ENCODE results near the gene REEP5. TPM values are rescaled to one million over a fixed set of nuclear protein-coding genes. Genes with fewer than 3 reads are reported as not detected.
A peak's percentile ranks its signal among the peaks of the same experiment; 100 is the strongest.
"Not testable (repeated sequence)": the region's sequence is repeated elsewhere in the genome, so short reads cannot be mapped to it uniquely, and the experiment has no call there.

The REEP5 gene
- 10 to 100 TPM in 11 of 12 donors, not detected in 1; 57.5 to 83.9 (median 73.0) TPM for polyA plus RNA-seq (ENCODE audit: insufficient read length in 12 of 12)
- long read RNA-seq, donor 1, transcript REEP5-202 (5 exons, 3,326 nt): major isoform, 69 of 75 reads
- long read RNA-seq, donor 1, partial matches to known transcripts: 6 of 75 reads
- long read RNA-seq, donor 1, other reads (novel, unspliced or antisense): 0 of 75 reads
- long read RNA-seq, donor 2, transcript REEP5-202 (5 exons, 3,326 nt): major isoform, 81 of 88 reads
- long read RNA-seq, donor 2, partial matches to known transcripts: 6 of 88 reads
- long read RNA-seq, donor 2, other reads (novel, unspliced or antisense): 0 of 88 reads
- long read RNA-seq, donor 3, transcript REEP5-202 (5 exons, 3,326 nt): major isoform, 27 of 28 reads
- long read RNA-seq, donor 3, partial matches to known transcripts: 0 of 28 reads
- long read RNA-seq, donor 3, other reads (novel, unspliced or antisense): 0 of 28 reads
- long read RNA-seq, donor 4, transcript REEP5-202 (5 exons, 3,326 nt): major isoform, 18 of 18 reads
- long read RNA-seq, donor 4, partial matches to known transcripts: 0 of 18 reads
- long read RNA-seq, donor 4, other reads (novel, unspliced or antisense): 0 of 18 reads
- long read RNA-seq, donor 5, transcript REEP5-202 (5 exons, 3,326 nt): major isoform, 59 of 59 reads
- long read RNA-seq, donor 5, partial matches to known transcripts: 0 of 59 reads
- long read RNA-seq, donor 5, other reads (novel, unspliced or antisense): 0 of 59 reads
- long read RNA-seq, donor 6, transcript REEP5-202 (5 exons, 3,326 nt): major isoform, 26 of 27 reads
- long read RNA-seq, donor 6, partial matches to known transcripts: 0 of 27 reads
- long read RNA-seq, donor 6, other reads (novel, unspliced or antisense): 0 of 27 reads
- long read RNA-seq, donor 7, transcript REEP5-202 (5 exons, 3,326 nt): major isoform, 25 of 26 reads
- long read RNA-seq, donor 7, partial matches to known transcripts: 0 of 26 reads
- long read RNA-seq, donor 7, other reads (novel, unspliced or antisense): 0 of 26 reads
- long read RNA-seq, donor 8, transcript REEP5-202 (5 exons, 3,326 nt): major isoform, 46 of 61 reads
- long read RNA-seq, donor 8, partial matches to known transcripts: 14 of 61 reads
- long read RNA-seq, donor 8, other reads (novel, unspliced or antisense): 0 of 61 reads
- long read RNA-seq, donor 9, transcript REEP5-202 (5 exons, 3,326 nt): major isoform, 36 of 36 reads
- long read RNA-seq, donor 9, partial matches to known transcripts: 0 of 36 reads
- long read RNA-seq, donor 9, other reads (novel, unspliced or antisense): 0 of 36 reads
- long read RNA-seq, donor 10, transcript REEP5-202 (5 exons, 3,326 nt): major isoform, 48 of 55 reads
- long read RNA-seq, donor 10, partial matches to known transcripts: 0 of 55 reads
- long read RNA-seq, donor 10, other reads (novel, unspliced or antisense): 5 of 55 reads
- long read RNA-seq, donor 11, transcript REEP5-202 (5 exons, 3,326 nt): major isoform, 65 of 65 reads
- long read RNA-seq, donor 11, partial matches to known transcripts: 0 of 65 reads
- long read RNA-seq, donor 11, other reads (novel, unspliced or antisense): 0 of 65 reads

DNA sequence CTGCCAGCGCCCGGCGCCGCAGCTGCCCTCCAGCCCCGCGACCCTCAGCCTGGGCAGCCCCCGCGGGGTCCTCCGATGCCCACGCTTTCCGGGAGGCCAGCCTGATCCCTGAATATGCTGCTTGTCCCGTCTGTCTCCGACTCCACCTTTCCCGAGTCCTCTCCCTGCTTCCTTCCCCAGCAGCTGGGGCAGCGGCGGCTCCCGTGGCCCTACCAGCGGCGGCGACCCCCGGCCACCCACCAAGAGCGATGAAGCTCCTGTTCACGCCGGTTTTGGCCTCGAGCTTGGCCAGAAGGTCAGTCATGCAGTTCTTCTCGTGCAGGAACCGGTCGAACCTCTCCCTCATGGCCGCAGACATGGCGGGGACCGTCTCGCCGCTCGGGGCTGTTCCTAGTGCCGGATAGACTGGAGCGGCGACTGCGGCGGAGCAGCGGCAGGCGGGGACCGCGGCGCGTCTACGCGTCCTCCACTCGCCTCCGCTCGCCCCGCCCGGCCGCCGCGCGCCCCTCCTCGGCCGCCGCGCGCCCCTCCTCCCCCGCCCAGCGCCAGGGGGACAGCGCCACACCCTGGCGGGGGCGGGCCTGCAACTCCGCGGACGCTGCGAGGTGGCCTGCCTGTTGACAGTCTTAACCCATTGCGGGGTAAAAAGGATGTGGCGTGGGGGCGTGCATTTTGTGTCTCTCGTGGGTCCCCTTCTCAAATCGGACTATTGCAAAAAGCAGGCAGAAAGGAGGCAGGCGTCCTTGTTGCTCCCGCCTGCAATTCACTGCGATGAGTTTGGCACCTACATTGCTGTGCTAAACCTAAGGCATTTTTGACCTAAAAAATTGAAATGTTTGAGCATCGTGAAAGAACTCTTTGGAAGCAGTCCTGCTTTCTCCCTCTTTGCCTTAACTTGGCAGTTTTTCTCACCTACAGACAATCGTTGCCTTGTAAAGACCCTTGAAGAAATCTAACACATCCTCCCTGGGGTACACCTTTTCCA lies at the start of gene REEP5:
Gene REEP5, minus strand, starts transcription at position 395 of the 985 bp plus-strand sequence. Its CDS starts 37 bp downstream, at position 358.
- peak; percentile 81 for DNase-seq

DNA sequence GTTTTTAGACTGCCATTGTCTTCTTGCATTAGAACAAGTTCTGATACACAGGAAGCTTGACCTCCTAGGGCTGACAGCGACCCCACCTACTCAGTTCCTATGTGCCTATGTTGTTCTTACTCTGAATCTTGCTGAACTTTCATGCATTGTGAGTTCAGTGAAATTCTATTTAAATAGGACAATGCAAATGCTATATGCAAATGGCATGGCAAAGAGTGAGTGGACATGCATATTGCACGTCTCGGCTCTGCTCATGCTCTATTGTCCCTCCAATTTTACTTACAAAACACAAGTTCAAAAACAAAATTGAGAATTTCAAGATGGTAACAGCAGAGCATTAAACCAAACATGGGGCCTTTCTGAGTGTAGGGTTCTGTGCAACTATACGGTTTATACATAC lies 49.2 kb upstream of the REEP5 start:
- DNase-seq: no peak

DNA sequence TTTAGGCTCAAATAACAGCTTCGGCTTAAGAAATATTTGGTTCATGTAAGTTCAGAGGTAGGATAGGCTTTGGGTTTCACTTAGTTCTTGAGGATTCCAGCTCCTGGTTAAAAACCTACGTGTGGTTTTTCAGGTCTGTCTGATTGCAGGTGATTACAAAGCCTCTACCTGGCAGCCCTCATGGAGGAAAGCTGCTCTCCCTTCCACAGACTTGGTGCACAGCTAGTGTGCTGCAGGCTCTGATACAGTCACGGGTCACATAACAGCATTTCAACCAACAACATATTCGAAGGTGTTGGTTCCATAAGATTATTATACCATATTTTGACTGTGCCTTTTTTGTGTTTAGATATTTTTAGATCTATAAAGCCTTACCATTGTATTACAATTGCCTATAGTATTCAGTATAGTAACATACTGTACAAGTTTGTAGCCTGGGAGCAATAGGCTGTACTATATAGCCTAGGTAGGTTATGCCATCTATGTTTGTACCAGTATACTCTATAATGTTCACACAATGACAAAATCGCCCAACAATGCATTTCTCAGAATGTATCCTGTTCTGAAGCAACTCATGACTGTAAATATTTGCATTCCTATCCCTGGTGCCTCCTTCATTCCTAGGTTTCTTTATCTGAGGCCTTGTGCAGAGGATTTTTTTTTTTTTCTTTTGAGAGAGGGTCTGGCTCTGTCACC lies 46.5 kb upstream of the REEP5 start:
- DNase-seq: no peak

DNA sequence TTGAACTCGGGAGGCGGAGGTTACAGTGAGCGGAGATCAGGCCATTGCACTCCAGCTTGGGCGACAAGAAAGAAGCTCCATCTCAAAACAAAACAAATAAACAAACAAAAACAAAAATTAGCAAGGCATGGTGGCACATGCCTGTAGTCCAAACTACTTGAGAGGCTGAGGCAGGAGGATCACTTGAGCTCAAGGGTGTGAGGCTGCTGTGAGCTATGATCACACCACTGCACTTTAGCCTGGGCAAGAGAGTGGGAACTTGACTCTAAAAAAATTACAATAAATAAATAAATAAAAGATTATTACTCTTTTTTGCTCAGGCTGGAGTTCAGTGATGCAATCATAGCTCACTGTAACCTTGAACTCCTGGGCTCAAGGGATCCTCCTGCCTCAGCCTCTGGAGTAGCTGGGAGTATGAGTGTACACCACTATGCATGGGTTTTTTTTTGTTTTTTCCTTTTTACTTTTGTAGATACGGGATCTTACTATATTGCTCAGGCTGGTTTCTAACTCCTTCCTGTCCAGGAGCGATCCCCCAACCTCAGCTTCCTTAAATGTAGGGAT lies 45.6 kb upstream of the REEP5 start:
- no peak for DNase-seq

DNA sequence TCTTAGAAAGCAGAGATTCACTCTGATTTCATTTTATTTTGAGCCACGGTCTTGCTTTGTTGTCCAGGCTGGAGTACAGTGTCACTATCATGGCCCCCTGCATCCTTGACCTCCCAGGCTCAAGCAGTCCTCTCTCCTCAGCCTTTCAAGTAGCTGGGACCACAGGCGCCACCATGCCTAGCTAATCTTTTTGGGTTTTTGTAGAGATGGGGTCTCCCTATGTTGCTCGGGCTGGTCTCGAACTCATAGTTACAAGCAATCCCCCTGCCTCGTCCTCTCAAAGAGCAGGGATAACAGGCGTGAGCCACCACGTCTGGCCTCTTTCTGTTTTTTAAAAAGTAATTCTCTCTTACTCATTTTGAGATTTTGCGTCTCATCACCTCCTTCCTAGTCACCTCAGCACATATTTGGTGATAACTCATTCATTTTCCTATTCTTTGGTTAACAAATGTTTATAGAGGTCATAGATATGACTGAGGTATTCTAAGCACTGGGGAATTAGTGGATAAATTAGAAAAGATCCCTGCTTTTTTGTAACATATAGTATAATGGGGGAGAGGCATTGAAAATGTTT lies 43.8 kb upstream of the REEP5 start:
- DNase-seq: no peak

DNA sequence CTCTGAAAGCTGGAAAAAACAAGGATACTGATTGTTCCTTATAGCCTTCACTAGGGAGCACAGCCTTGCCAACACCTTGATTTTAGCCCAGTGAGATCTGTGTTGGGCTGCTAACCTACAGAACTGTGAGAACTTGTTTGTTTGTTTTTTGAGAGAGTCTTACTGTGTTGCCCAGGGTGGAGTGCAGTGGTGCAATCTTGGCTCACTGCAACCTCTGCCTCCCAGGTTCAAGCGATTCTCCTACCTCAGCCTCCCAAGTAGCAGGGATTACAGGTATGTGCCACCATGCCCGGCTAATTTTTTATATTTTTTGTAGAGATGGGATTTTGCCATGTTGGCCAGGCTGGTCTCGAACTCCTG lies 41.3 kb upstream of the REEP5 start:
- not testable (repeated sequence) for DNase-seq

DNA sequence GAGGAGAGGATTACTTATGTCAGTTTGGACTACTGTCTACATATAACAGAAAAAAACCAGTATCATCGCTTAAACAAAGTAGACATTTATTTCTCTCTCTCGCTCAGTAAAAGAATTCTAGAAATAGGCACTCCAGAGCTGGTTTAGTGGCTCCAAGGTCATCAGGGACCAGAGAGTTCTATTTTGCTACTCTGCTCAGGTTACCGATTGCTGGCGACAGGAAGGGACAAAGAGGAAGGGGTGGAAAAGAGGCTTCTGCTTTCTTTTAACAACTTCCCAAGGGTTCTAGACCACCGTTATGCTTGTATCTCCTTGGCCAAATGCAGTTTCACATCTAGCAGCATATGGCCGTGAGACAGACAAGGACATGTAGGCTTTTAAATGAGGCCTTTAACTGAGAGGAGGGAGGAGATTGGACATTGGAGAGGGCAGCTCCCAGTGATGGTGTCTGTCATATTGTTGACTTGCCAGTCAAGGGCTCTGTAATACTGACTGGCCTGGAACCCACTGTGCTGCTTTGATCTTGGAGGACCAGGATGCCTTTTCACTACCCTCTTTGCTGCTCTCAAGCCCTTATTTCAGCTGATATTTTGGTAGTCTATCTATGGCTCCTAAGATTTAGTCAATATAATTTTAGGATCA lies 39.0 kb upstream of the REEP5 start:
- DNase-seq: no peak

DNA sequence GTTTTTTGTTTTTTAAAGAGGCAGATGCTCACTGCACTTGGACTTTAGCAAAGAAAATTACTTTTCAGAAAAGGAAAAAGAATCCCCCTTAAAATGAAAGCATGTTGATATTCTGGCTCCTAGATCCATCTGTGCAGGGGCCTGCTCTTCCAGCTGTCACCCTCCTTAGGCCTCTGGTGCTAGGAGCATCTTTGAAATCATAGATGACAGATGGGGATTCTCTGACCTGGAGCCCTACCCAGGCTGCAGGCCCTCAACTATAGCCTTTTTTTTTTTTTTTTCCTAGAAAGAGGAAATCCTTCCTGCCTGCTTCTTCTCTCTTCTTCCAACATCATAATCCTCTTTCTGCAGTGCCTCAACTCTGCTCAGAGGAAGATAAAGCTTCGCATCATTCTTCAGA lies 38.3 kb upstream of the REEP5 start:
- no peak for DNase-seq

DNA sequence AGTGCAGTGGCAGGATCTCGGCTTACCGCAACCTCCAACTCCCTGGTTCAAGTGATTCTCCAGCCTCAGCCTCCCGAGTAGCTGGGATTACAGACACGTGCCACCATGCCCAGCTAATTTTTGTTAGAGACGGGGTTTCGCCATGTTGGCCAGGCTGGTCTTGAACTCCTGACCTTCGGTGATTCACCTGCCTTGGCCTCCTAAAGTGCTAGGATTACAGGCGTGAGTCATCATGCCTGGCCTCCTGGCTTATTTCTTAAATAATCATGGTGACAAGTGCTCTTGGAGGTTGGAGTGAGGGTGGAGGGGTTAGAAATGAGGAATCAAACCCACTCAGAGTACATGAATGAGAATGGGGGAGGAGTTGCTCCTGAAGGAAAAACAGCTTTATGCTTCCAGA lies 37.8 kb upstream of the REEP5 start:
- DNase-seq: not testable (repeated sequence)

DNA sequence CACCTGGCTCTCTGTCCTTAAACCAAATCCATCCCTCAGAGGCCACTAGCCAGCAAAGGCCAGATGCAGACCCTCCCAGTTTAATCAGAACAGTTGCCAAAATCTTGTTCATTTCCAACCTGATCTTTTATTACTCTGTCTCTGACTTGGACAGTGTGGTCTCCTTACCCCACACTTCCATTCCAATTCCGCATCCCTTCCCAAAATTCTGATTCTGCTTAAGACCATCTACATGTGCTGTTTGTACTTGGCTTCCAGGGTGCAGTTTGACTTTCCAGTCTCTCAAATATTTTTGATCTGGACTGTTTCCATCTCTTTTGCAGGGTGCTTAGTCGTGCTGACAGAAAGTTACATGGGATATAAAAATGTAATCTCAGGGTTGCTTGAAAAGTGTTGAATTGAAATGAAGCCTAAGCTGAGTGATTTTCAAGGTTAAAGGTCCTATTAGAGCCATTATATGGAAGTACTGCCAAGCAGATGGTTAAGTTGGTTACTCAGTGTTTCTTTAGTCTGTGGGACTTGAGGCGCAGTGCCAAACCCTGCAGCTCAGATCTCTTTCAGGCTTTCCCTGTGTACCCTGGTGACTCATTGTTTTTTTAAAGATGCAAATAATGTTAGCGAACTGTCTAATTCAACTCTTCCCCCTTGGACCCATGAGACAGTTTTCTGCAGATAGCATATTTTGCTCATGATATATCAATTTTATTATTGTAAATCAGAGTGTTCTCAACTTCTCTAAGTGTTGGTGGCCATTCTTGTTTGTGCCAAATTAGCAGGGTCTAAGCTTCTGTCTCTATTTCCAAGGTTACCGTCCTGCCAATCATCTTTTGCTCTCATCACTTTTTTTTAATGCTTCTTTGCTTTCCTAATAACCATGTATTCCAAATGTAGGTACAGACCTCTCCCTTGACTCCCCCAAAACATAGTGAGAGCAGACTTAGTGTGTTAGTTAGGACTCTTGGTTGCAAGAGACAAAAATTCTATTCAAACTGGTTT lies 36.4 kb upstream of the REEP5 start:
- DNase-seq: peak; percentile 81

DNA sequence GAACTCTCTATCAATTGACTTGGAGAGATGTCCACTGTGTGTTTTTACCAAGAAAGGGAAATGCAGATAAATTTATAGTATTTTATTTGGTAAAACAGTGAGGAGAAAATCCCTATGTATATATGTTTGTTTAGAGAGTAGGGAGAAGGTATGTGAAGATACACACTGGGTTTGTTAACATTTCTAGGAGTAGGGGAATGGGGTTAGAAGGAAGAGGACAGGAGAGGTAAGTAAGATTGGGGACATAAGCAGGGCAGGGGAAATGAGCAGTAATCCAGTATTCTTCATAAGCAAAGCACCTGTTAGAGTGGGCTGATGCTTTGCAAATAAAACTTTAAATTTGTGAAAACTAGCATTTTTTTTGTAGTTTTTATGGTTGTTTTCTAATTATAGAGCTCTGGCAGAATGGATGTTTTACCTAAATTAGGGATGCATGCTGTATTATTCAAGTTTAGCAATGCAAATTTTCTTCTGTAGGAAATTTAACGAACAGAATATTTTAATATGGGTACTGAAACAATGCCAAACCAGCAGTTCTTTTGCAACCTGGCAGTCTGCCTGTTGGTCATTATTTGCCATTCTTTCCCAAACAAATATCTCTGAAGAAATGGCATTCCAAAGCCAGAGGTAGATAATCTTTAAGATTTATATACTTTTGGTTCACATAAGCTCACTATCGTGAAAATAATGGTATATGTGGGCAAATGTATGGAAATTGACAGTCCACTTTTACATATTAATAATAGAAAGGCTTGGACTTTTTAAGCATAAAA lies 35.2 kb upstream of the REEP5 start:
- no peak for DNase-seq

DNA sequence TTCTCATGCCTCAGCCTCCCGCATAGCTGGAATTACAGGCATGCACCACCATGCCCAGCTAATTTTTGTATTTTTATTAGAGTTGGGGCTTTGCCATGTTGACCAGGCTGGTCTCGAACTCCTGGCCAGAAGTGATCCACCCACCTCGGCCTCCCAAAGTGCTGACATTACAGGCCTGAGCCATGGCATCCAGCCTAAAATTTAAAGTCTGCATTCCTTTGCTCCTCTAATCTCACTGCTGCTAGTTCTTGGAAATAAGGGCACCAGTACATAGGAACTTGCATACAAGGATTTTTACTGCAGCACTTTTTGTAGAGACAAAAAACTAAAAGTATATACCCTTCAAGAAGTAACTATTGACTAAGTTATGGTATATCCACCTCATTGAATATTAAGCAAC lies 34.6 kb upstream of the REEP5 start:
- no peak for DNase-seq

DNA sequence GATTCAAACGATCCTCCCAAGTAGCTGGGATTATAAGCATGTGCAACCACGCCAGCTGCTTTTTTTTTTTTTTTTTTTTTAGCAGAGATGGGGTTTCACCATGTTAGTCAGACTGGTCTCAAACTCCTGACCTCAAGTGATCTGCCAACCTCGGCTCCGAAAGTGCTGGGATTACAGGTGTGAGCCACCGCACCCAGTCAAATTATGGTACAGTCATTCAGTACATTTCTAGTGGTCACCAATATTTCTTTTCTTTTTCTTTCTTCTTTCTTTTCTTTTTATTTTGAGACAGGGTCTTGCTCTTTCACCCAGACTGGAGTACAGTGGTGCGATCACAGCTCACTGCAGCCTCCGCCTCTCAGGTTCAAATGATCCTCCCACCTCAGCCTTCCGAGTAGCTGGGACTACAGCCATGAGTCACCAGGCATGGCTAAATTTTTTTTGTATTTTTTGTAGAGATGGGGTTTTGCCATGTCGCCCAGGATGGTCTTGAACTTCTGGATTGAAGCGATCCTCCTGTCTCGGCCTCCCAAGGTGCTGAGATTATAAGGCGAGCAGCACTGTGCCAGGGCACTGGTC lies 29.2 kb upstream of the REEP5 start:
- no peak for DNase-seq

DNA sequence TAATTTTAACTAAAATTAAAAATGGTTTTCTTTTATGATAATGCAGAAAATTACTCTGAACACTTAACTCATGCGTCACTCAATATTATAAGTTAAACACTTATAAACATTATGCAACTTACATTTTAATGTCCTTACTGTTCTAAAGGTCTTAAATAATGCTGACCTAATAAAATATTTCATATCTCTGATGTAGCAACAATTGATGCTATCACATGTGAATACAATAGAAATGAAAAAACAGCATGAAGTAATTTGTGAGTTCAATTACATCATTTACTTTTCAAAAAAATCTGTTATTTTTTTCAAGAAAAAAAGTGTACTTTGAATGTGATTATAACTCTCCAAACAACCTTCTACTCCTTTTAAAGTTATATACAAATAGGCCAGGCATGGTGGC lies 26.4 kb upstream of the REEP5 start:
- no peak for DNase-seq

DNA sequence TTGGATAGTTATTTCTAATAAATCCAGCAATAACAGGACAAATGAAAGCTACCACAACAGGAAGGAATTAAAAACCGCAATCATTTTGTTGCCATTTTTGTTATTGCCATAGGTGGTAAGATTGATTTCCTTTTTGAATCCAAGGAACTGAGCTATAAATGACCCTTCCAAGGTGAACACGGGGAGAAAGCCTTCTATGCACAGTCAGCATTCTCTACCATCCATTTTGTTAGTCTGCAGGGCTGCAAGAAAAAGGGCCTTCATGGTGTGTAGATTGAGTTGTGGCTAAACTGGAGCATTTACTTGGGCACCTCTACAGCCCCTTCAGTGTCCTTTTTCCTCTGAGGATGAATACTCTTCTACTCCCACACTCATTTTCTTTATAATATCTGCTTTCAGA lies 18.6 kb upstream of the REEP5 start:
- no peak for DNase-seq

DNA sequence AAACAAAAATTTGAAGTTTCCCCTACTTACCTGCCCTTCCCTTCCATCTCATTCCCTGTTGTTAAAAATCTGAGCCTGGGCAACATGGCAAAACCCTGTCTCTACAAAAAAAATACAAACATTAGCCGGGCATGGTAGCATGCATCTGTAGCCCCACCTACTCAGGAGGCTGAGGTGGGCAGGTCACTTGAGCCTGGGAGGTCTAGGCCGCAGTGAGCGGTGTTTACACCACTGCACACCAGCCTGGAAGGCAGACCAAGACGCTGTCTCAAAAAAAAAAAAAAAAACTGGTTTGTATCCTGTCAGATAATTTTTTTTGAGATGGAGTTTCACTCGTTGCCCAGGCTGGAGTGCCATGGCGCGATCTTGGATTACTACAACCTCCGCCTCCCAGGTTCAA lies 16.3 kb upstream of the REEP5 start:
- DNase-seq: no peak

Data from muscle of arm (tissue), 14 donors.